MM.1S (cell line): ENCODE data around the gene LRRTM1.

Source experiments
- DNase-seq: peaks from one replicate; pipeline ENCODE4 v3.0.0-alpha.2; 2015
- H2AFZ ChIP-seq: fragments of 300-600 bp; sonication (generic); 2 replicates; pipeline ENCODE4 v1.6.0; 2016; ENCODE audit warnings: antibody characterized with exemption, low read length
- H3F3A ChIP-seq: fragments of 300-600 bp; sonication (generic); 2 replicates; pipeline ENCODE4 v1.6.1; 2016; ENCODE audit warnings: mild to moderate bottlenecking, antibody characterized with exemption, low read length, moderate library complexity, mixed read lengths; ENCODE audit not compliant: insufficient read depth
- H3K27ac ChIP-seq: fragments of 300-600 bp; sonication (generic); 2 replicates; pipeline ENCODE4 v1.5.1; 2016; ENCODE audit warnings: mild to moderate bottlenecking, low read length
- H3K27me3 ChIP-seq: fragments of 300-600 bp; sonication (generic); replicated peaks from 2 replicates; pipeline ENCODE4 v1.6.0; 2016; ENCODE audit warnings: low read length; ENCODE audit not compliant: insufficient read depth
- H3K36me3 ChIP-seq: fragments of 300-600 bp; sonication (generic); replicated peaks from 2 replicates; pipeline ENCODE4 v1.6.1; 2016; ENCODE audit warnings: mild to moderate bottlenecking, low read length, mixed read lengths; ENCODE audit not compliant: insufficient read depth
- H3K4me1 ChIP-seq: fragments of 300-600 bp; sonication (generic); 2 replicates; pipeline ENCODE4 v1.6.1; 2016; ENCODE audit warnings: low read length, mixed read lengths
- H3K4me2 ChIP-seq: fragments of 300-600 bp; sonication (generic); 2 replicates; pipeline ENCODE4 v1.6.0; 2016; ENCODE audit warnings: low read depth, low read length
- H3K4me3 ChIP-seq: fragments of 300-600 bp; sonication (generic); 2 replicates; pipeline ENCODE4 v1.5.1; 2016; ENCODE audit warnings: low read length, mixed read lengths
- H3K79me2 ChIP-seq: fragments of 300-600 bp; sonication (generic); 2 replicates; pipeline ENCODE4 v1.6.1; 2016; ENCODE audit warnings: mixed run types, low read length, mixed read lengths
- H3K9ac ChIP-seq: fragments of 300-600 bp; sonication (generic); 2 replicates; pipeline ENCODE4 v1.6.1; 2016; ENCODE audit warnings: low read length, mixed read lengths
- H3K9me2 ChIP-seq: fragments of 300-600 bp; sonication (generic); replicated peaks from 2 replicates; pipeline ENCODE4 v1.6.1; 2016; ENCODE audit warnings: mild to moderate bottlenecking, low read length, mixed read lengths; ENCODE audit not compliant: insufficient read depth
- H3K9me3 ChIP-seq: fragments of 300-600 bp; sonication (generic); replicated peaks from 2 replicates; pipeline ENCODE4 v1.6.1; 2016; ENCODE audit warnings: mild to moderate bottlenecking, low read length, mixed read lengths; ENCODE audit not compliant: insufficient read depth
- H4K20me1 ChIP-seq: fragments of 300-600 bp; sonication (generic); 2 replicates; pipeline ENCODE4 v1.6.1; 2016; ENCODE audit warnings: mild to moderate bottlenecking, low read length, moderate library complexity, mixed read lengths; ENCODE audit not compliant: insufficient read depth
- EZH2 ChIP-seq: fragments of 300-600 bp; sonication (generic); optimal IDR thresholded peaks from 2 replicates; pipeline ENCODE3; 2017; ENCODE audit warnings: low read depth, mild to moderate bottlenecking, antibody characterized with exemption, low read length, mixed read lengths
- EZH2phosphoT487 ChIP-seq: fragments of 300-600 bp; sonication (generic); IDR thresholded peaks from 2 replicates; pipeline ENCODE4 v1.6.1; 2018; ENCODE audit warnings: antibody characterized with exemption, low read length
- TF ChIP-seq, protein P1 (sequence below): fragments of 300-600 bp; sonication (generic); IDR thresholded peaks from 2 replicates; pipeline ENCODE4 v1.5.1; 2016; ENCODE audit warnings: antibody characterized with exemption, low read length, mixed read lengths

LRRTM1 gene

DNA sequence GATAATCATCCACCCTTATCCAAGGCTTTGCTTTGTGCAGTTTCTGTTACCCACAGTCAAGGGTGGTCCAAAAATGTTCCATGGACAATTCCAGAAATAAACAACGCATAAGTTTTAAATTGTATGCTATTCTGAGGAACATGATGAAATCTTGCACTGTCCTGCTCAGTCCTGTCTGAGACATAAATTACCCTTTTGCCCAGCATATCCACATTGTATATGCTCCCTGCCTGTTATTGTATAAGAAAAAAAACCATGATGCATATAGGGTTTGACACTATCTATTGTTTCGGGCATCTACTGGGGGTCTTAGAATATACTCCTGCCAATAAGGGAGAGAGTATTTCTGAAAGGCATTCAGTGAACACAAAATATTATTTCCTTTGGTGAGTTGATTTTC is 24.0 kb downstream of the LRRTM1 start:
- H3K27me3 ChIP-seq, result no peaks in the 10 kb centered on the region
- no peak for DNase-seq
- H3K36me3 ChIP-seq, result no peaks in the 10 kb centered on the region
- no peak overlapping the region for H3K4me2 ChIP-seq
- H4K20me1 ChIP-seq, result no peaks in the 10 kb centered on the region
- no peaks in the 10 kb centered on the region for H3K79me2 ChIP-seq
- no peaks in the 10 kb centered on the region for H3F3A ChIP-seq
- H3K27ac ChIP-seq, result no peak overlapping the region
- H3K9me2 ChIP-seq, result no peaks in the 10 kb centered on the region
- H3K9ac ChIP-seq, result no peak overlapping the region
- H3K9me3 ChIP-seq, result no peaks in the 10 kb centered on the region
- no peak overlapping the region for H2AFZ ChIP-seq
- H3K4me1 ChIP-seq, result no peaks in the 10 kb centered on the region
- no peak overlapping the region for H3K4me3 ChIP-seq
- TF ChIP-seq EZH2 (no peak), EZH2phosphoT487 (no peak)
- TF ChIP-seq, protein P1, sequence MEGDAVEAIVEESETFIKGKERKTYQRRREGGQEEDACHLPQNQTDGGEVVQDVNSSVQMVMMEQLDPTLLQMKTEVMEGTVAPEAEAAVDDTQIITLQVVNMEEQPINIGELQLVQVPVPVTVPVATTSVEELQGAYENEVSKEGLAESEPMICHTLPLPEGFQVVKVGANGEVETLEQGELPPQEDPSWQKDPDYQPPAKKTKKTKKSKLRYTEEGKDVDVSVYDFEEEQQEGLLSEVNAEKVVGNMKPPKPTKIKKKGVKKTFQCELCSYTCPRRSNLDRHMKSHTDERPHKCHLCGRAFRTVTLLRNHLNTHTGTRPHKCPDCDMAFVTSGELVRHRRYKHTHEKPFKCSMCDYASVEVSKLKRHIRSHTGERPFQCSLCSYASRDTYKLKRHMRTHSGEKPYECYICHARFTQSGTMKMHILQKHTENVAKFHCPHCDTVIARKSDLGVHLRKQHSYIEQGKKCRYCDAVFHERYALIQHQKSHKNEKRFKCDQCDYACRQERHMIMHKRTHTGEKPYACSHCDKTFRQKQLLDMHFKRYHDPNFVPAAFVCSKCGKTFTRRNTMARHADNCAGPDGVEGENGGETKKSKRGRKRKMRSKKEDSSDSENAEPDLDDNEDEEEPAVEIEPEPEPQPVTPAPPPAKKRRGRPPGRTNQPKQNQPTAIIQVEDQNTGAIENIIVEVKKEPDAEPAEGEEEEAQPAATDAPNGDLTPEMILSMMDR, result no peak

- Histone ChIP-seq H3F3A (no peaks in the 10 kb centered on the region), H3K4me3 (no peak overlapping the region), H3K9me3 (no peaks in the 10 kb centered on the region), H3K27ac (no peak overlapping the region), H3K27me3 (no peaks in the 10 kb centered on the region), H3K4me1 (no peaks in the 10 kb centered on the region), H3K79me2 (no peaks in the 10 kb centered on the region), H3K36me3 (no peaks in the 10 kb centered on the region), H3K9ac (no peak overlapping the region), H3K4me2 (no peak overlapping the region), H4K20me1 (no peaks in the 10 kb centered on the region), H3K9me2 (no peaks in the 10 kb centered on the region), H2AFZ (no peak overlapping the region)
- TF ChIP-seq EZH2 (no peak), EZH2phosphoT487 (no peak)
- TF ChIP-seq, protein P1, result no peak
- DNase-seq, result no peak
Observed at GRCh38 chr2:80269806-80270205, 34.7 kb downstream of the LRRTM1 start.

GRCh38 chr2:80266231-80266630 is 38.3 kb downstream of the LRRTM1 start:
- H3K9me3 ChIP-seq, result no peaks in the 10 kb centered on the region
- no peak for TF ChIP-seq EZH2phosphoT487
- TF ChIP-seq EZH2, result no peak
- TF ChIP-seq, protein P1, result no peak
- H3K4me1 ChIP-seq, result no peaks in the 10 kb centered on the region
- no peaks in the 10 kb centered on the region for H3K79me2 ChIP-seq
- no peaks in the 10 kb centered on the region for H4K20me1 ChIP-seq
- no peaks in the 10 kb centered on the region for H3K36me3 ChIP-seq
- no peak overlapping the region for H3K4me2 ChIP-seq
- H3K9ac ChIP-seq, result no peak overlapping the region
- H3K4me3 ChIP-seq, result no peak overlapping the region
- no peak overlapping the region for H2AFZ ChIP-seq
- no peak for DNase-seq
- no peaks in the 10 kb centered on the region for H3F3A ChIP-seq
- H3K9me2 ChIP-seq, result no peaks in the 10 kb centered on the region
- no peaks in the 10 kb centered on the region for H3K27me3 ChIP-seq
- H3K27ac ChIP-seq, result no peak overlapping the region
